HepG2 (cell line): Measurements from ENCODE around the gene MTCL1. TPM values are rescaled to one million over a fixed set of nuclear protein-coding genes. Genes with fewer than 3 reads are reported as not detected.

ENCODE experiments used
- MIER2 ChIP-seq: IDR thresholded peaks from 2 replicates; pipeline ENCODE4 v1.6.1; 2016; ENCODE audit warnings: missing biosample characterization, missing genetic modification reagents
- MTA3 ChIP-seq: sonication (generic); formaldehyde crosslinking; IDR thresholded peaks from 2 replicates; pipeline ENCODE4 v1.4.0; 2020; ENCODE audit warnings: missing genetic modification reagents
- MTF2 ChIP-seq: sonication (generic); formaldehyde crosslinking; IDR thresholded peaks from 2 replicates; pipeline ENCODE4 v1.5.0; 2020; ENCODE audit warnings: missing genetic modification reagents, borderline replicate concordance
- PHB2 ChIP-seq: fragments of 450-650 bp; IDR thresholded peaks from 2 replicates; pipeline ENCODE4 v1.6.1; 2018; ENCODE audit not compliant: partially characterized antibody
- PHF8 ChIP-seq: sonication (generic); formaldehyde crosslinking; IDR thresholded peaks from 2 replicates; pipeline ENCODE4 v1.5.0; 2020; ENCODE audit warnings: missing genetic modification reagents
- POLR2AphosphoS2 ChIP-seq: IDR thresholded peaks from 2 replicates; pipeline ENCODE4 v1.6.1; 2011; ENCODE audit warnings: low read depth, low read length, improper control_type of control experiment
- RBM39 ChIP-seq: fragments of 200-400 bp; formaldehyde crosslinking; IDR thresholded peaks from one replicate; pipeline ENCODE4 v1.6.1; 2018; ENCODE audit warnings: antibody characterized with exemption, mild to moderate bottlenecking, low read depth, low read length; ENCODE audit not compliant: poor library complexity, severe bottlenecking
- ZMYM3 ChIP-seq: sonication (generic); formaldehyde crosslinking; IDR thresholded peaks from 2 replicates; pipeline ENCODE4 v1.5.1; 2020; ENCODE audit warnings: mild to moderate bottlenecking, missing genetic modification reagents
- ZNF121 ChIP-seq: sonication (generic); formaldehyde crosslinking; IDR thresholded peaks from 2 replicates; pipeline ENCODE4 v1.5.0; 2020; ENCODE audit warnings: mild to moderate bottlenecking, missing genetic modification reagents
- ZNF564 ChIP-seq: sonication (generic); formaldehyde crosslinking; IDR thresholded peaks from 2 replicates; pipeline ENCODE4 v1.8.1; 2023; ENCODE audit warnings: mild to moderate bottlenecking, missing genetic modification reagents
- ZNF597 ChIP-seq: sonication (generic); formaldehyde crosslinking; IDR thresholded peaks from 2 replicates; pipeline ENCODE4 v1.5.0; 2020; ENCODE audit warnings: missing genetic modification reagents
- ZNF7 ChIP-seq: IDR thresholded peaks from 2 replicates; pipeline ENCODE4 v1.6.1; 2016; ENCODE audit warnings: missing biosample characterization, missing genetic modification reagents
- ZNF713 ChIP-seq: sonication (generic); formaldehyde crosslinking; IDR thresholded peaks from 2 replicates; pipeline ENCODE4 v1.4.0; 2020; ENCODE audit warnings: mild to moderate bottlenecking, missing genetic modification reagents
- ZNF75D ChIP-seq: sonication (generic); formaldehyde crosslinking; IDR thresholded peaks from 2 replicates; pipeline ENCODE4 v1.8.1; 2023; ENCODE audit warnings: missing genetic modification reagents, mild to moderate bottlenecking, borderline replicate concordance
- polyA plus RNA-seq, 8 experiments: library from polyadenylated mRNA; depleted of rRNA in 3 of 8; stranded (reverse) in 7 of 8; unstranded in 1 of 8; fragments of >200 nt; fragmentation: Illumina TruSeq in 4 of 8; extraction: Trizol in 4 of 8; gene quantifications; 2 replicates each; pipeline versions ENCODE4 v1.2.1 to v1.2.3, GENCODE V29; 2011 to 2016; ENCODE audit warnings: low read depth in 4 of 8, missing spikeins in 1 of 8, mixed read lengths in 1 of 8; ENCODE audit not compliant: insufficient read depth in 1 of 8
- total RNA-seq, 5 experiments: library from RNA; depleted of rRNA; stranded (reverse); fragments of >200 nt; fragmentation: Illumina TruSeq; extraction: Trizol; gene quantifications; 2 replicates each; pipeline ENCODE4 v1.2.3, GENCODE V29; 2016; ENCODE audit warnings: low read depth in 1 of 5
- TF ChIP-seq, protein P1 (sequence below): sonication (generic); formaldehyde crosslinking; IDR thresholded peaks from one replicate; pipeline ENCODE4 v1.5.1; 2020; ENCODE audit warnings: mild to moderate bottlenecking, missing genetic modification reagents; ENCODE audit errors: not compliant biosample characterization
- TF ChIP-seq, protein P2 (sequence below): sonication (generic); formaldehyde crosslinking; IDR thresholded peaks from 2 replicates; pipeline ENCODE4 v1.4.0; 2020; ENCODE audit warnings: mild to moderate bottlenecking, missing genetic modification reagents, borderline replicate concordance

MTCL1 gene
- total and polyA plus RNA-seq, 2 of the 13 experiments (the other 11 are each of a cell fraction or from before 2014, with no cell fraction given): 3.1 to 3.2 TPM

DNA sequence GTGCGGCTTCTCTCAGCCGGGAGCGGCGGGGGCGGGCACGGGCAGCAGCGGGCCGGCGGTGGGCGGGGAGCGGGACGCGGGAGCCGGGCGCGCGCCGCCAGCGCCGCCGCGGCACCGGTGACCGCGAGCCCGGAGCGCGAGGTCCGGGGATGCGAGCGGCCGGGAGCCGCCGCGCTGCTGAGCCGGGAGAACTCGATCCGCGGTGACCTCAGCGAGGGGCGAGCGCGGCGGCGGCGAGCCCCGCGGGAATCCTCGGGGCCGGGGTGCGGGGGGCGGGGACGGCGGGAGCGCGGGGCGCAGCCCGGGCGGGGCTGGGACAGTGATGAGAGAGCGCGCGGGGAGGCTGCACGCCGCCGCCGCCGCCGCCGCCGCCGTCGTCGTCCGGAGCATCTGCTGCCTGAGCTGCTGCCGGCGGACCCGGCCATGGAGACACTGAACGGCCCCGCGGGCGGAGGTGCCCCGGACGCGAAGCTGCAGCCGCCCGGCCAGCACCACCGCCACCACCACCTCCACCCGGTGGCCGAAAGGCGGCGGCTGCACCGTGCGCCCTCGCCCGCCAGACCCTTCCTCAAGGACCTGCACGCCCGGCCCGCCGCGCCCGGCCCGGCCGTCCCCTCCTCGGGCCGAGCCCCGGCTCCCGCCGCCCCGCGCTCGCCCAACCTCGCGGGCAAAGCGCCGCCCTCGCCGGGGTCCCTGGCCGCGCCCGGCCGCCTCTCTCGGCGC lies at the start of gene MTCL1 (continued):
- TF ChIP-seq ZMYM3 (CRISPR knock-in tag) (no peak), ZNF597 (CRISPR knock-in tag) (no peak), POLR2AphosphoS2 (no peak), MTA3 (no peak), ZNF7 (CRISPR knock-in tag) (no peak), PHB2 (no peak), RBM39 (no peak), PHF8 (CRISPR knock-in tag) (0 out of 2 replicates have a peak, but pooled peaks have one; percentile 1), ZNF713 (no peak), MIER2 (no peak), ZNF564 (CRISPR knock-in tag) (0 out of 2 replicates have a peak, but pooled peaks have one; percentile 31), MTF2 (CRISPR knock-in tag) (no peak), ZNF121 (no peak), ZNF75D (no peak)
- TF ChIP-seq, protein P1, sequence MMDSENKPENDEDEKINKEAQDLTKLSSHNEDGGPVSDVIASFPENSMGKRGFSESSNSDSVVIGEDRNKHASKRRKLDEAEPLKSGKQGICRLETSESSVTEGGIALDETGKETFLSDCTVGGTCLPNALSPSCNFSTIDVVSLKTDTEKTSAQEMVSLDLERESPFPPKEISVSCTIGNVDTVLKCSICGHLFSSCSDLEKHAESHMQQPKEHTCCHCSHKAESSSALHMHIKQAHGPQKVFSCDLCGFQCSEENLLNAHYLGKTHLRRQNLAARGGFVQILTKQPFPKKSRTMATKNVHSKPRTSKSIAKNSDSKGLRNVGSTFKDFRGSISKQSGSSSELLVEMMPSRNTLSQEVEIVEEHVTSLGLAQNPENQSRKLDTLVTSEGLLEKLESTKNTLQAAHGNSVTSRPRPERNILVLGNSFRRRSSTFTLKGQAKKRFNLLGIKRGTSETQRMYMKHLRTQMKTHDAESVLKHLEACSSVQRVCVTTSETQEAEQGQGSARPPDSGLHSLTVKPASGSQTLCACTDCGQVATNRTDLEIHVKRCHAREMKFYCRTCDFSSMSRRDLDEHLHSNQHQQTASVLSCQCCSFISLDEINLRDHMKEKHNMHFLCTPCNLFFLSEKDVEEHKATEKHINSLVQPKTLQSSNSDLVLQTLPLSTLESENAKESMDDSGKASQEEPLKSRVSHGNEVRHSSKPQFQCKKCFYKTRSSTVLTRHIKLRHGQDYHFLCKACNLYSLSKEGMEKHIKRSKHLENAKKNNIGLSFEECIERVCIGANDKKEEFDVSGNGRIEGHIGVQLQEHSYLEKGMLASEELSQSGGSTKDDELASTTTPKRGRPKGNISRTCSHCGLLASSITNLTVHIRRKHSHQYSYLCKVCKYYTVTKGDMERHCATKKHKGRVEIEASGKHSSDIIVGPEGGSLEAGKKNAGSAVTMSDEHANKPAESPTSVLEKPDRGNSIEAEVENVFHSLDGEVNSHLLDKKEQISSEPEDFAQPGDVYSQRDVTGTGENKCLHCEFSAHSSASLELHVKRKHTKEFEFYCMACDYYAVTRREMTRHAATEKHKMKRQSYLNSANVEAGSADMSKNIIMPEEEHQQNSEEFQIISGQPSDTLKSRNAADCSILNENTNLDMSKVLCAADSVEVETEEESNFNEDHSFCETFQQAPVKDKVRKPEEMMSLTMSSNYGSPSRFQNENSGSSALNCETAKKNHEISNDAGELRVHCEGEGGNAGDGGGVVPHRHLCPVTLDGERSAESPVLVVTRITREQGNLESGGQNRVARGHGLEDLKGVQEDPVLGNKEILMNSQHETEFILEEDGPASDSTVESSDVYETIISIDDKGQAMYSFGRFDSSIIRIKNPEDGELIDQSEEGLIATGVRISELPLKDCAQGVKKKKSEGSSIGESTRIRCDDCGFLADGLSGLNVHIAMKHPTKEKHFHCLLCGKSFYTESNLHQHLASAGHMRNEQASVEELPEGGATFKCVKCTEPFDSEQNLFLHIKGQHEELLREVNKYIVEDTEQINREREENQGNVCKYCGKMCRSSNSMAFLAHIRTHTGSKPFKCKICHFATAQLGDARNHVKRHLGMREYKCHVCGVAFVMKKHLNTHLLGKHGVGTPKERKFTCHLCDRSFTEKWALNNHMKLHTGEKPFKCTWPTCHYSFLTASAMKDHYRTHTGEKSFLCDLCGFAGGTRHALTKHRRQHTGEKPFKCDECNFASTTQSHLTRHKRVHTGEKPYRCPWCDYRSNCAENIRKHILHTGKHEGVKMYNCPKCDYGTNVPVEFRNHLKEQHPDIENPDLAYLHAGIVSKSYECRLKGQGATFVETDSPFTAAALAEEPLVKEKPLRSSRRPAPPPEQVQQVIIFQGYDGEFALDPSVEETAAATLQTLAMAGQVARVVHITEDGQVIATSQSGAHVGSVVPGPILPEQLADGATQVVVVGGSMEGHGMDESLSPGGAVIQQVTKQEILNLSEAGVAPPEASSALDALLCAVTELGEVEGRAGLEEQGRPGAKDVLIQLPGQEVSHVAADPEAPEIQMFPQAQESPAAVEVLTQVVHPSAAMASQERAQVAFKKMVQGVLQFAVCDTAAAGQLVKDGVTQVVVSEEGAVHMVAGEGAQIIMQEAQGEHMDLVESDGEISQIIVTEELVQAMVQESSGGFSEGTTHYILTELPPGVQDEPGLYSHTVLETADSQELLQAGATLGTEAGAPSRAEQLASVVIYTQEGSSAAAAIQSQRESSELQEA (CRISPR knock-in tag): no peak
- TF ChIP-seq, protein P2, sequence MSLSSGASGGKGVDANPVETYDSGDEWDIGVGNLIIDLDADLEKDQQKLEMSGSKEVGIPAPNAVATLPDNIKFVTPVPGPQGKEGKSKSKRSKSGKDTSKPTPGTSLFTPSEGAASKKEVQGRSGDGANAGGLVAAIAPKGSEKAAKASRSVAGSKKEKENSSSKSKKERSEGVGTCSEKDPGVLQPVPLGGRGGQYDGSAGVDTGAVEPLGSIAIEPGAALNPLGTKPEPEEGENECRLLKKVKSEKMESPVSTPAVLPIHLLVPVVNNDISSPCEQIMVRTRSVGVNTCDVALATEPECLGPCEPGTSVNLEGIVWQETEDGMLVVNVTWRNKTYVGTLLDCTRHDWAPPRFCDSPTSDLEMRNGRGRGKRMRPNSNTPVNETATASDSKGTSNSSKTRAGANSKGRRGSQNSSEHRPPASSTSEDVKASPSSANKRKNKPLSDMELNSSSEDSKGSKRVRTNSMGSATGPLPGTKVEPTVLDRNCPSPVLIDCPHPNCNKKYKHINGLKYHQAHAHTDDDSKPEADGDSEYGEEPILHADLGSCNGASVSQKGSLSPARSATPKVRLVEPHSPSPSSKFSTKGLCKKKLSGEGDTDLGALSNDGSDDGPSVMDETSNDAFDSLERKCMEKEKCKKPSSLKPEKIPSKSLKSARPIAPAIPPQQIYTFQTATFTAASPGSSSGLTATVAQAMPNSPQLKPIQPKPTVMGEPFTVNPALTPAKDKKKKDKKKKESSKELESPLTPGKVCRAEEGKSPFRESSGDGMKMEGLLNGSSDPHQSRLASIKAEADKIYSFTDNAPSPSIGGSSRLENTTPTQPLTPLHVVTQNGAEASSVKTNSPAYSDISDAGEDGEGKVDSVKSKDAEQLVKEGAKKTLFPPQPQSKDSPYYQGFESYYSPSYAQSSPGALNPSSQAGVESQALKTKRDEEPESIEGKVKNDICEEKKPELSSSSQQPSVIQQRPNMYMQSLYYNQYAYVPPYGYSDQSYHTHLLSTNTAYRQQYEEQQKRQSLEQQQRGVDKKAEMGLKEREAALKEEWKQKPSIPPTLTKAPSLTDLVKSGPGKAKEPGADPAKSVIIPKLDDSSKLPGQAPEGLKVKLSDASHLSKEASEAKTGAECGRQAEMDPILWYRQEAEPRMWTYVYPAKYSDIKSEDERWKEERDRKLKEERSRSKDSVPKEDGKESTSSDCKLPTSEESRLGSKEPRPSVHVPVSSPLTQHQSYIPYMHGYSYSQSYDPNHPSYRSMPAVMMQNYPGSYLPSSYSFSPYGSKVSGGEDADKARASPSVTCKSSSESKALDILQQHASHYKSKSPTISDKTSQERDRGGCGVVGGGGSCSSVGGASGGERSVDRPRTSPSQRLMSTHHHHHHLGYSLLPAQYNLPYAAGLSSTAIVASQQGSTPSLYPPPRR (CRISPR knock-in tag): no peak
